Left lung (tissue), 10 donors: ENCODE data around the gene IMMP2L. TPM values are rescaled to one million over a fixed set of nuclear protein-coding genes. Genes with fewer than 3 reads are reported as not detected.

ENCODE experiments used
- ATAC-seq: fragments of 200-7000 bp; cut with Tn5 transposase; one replicate; pipeline ENCODE4 v1.9.1; 2020; ENCODE audit warnings: moderate library complexity
- DNase-seq, 4 donors: peaks; one replicate each; pipeline ENCODE4 v3.0.0-alpha.2; 2013 to 2020
- H3K27ac ChIP-seq, 2 donors: fragments of 200-600 bp; sonication (generic) in 1 of 2; one replicate each; pipeline versions ENCODE4 v1.5.0 to v1.8.0; 2020 to 2021
- H3K27me3 ChIP-seq, 2 donors: fragments of 200-600 bp; sonication (generic) in 1 of 2; one replicate each; pipeline versions ENCODE4 v1.5.0 to v1.8.0; 2020 to 2021
- H3K36me3 ChIP-seq, 2 donors: fragments of 200-600 bp; sonication (generic) in 1 of 2; one replicate each; pipeline versions ENCODE4 v1.5.0 to v1.8.0; 2020 to 2021
- H3K4me1 ChIP-seq, 2 donors: fragments of 200-600 bp; one replicate each; pipeline ENCODE4 v1.8.0; 2021
- H3K4me3 ChIP-seq, 2 donors: fragments of 200-600 bp; sonication (generic) in 1 of 2; one replicate each; pipeline versions ENCODE4 v1.5.0 to v1.8.0; 2020 to 2021; ENCODE audit warnings: mild to moderate bottlenecking in 1 of 2
- H3K9me3 ChIP-seq, 2 donors: fragments of 200-600 bp; sonication (generic) in 1 of 2; one replicate each; pipeline versions ENCODE4 v1.5.0 to v1.8.0; 2020 to 2021
- intact Hi-C, 2 donors: fragments of 100-400 bp; cut with DNase I; formaldehyde crosslinking; loops; one replicate each; pipeline versions ENCODE4 v1.11.2 to v1.14.2; 2022
- polyA plus RNA-seq, 6 donors: library from polyadenylated mRNA; unstranded; fragments of 120-200 nt; gene quantifications; one replicate each; pipeline ENCODE4 v1.2.1, GENCODE V29; 2013; ENCODE audit not compliant: insufficient read length in 6 of 6
- total RNA-seq, 2 donors: library from RNA; stranded (reverse); fragmentation: NEBNext Ultra II Directional; extraction: Animal tissue kit (Norgen Biotek cat#: 25700); gene quantifications; one replicate each; pipeline ENCODE4 v1.2.1, GENCODE V29; 2021
- TF ChIP-seq, protein P1 (sequence below), 2 donors: fragments of 200-600 bp; sonication (generic) in 1 of 2; IDR thresholded peaks; one replicate each; pipeline versions ENCODE4 v1.5.0 to v1.8.0; 2021; ENCODE audit warnings: antibody characterized with exemption in 2 of 2
- donor health status: DM: no; HTN: yes; CAD: no.
- donor health status: DM: no; HTN: no; CAD: no.

Gene IMMP2L
- total and polyA plus RNA-seq, 8 donors = 10.3 to 30.1 (median 25.7) TPM

DNA sequence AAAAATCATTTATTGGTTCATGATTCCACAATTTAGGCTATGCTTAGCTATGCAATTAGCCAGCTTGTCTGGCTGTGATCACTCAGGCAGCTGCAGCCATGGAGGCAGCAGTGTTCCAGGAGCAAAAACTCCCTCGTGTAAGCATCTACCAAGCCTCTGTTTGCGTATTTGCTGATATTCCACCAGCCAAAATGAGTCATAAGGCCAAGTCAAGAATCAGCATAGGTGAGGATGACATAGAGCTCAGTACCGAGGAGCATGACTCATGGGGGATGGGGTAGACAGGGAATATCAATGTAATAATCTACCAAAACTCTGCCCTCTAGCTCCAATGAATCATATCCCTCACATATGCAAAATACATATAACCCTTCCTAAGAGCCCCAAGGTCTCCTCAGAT lies 63.3 kb downstream of the IMMP2L start:
- peaks cover 0 to 4% of the 10 kb centered on the region in 2 donors for H3K9me3 ChIP-seq
- no peak overlapping the region for H3K27ac ChIP-seq
- H3K4me1 ChIP-seq = no peaks in the 10 kb centered on the region
- H3K36me3 ChIP-seq = no peaks in the 10 kb centered on the region
- intact Hi-C loops = no loop called here
- H3K4me3 ChIP-seq = no peak overlapping the region
- no peaks in the 10 kb centered on the region for H3K27me3 ChIP-seq
- no peak for DNase-seq
- no peak for ATAC-seq
- TF ChIP-seq, protein P1, sequence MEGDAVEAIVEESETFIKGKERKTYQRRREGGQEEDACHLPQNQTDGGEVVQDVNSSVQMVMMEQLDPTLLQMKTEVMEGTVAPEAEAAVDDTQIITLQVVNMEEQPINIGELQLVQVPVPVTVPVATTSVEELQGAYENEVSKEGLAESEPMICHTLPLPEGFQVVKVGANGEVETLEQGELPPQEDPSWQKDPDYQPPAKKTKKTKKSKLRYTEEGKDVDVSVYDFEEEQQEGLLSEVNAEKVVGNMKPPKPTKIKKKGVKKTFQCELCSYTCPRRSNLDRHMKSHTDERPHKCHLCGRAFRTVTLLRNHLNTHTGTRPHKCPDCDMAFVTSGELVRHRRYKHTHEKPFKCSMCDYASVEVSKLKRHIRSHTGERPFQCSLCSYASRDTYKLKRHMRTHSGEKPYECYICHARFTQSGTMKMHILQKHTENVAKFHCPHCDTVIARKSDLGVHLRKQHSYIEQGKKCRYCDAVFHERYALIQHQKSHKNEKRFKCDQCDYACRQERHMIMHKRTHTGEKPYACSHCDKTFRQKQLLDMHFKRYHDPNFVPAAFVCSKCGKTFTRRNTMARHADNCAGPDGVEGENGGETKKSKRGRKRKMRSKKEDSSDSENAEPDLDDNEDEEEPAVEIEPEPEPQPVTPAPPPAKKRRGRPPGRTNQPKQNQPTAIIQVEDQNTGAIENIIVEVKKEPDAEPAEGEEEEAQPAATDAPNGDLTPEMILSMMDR (IDR thresholded peaks at IDR 0.05) = no peak

DNA sequence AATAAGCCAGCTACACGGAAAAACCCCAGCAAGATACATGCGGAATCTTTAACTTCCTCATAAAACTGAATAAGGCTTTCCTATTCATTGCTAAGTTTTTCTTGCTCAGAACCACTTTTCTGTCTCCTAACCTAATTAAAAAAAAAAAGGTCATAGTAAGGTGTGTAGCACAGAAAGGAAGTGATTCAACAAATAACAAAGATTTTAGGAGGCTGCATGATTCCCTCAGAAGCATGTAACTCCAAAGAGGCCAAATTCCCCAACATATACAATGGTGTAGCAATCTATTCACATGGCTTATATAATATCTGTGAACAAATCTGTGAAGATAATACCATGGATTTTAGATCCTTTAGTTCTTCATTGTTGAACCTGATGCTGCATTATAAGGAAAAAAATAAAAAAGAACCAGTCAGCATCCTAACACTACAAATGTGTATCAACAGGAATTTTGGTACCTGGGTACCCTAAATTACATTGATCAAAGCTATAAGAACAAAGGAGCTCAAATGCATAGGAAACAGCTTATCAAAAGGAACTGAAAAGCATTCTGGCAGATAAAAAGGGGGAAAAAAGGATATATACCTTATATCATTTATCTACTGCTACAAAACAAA lies 63.8 kb downstream of the IMMP2L start:
- Histone ChIP-seq H3K9me3 (peaks cover 0 to 4% of the 10 kb centered on the region in 2 donors), H3K27ac (no peak overlapping the region), H3K4me1 (no peaks in the 10 kb centered on the region), H3K36me3 (no peaks in the 10 kb centered on the region), H3K4me3 (no peak overlapping the region), H3K27me3 (no peaks in the 10 kb centered on the region)
- TF ChIP-seq, protein P1 (IDR thresholded peaks at IDR 0.05) = no peak
- DNase-seq (no peak), ATAC-seq (no peak)
- intact Hi-C loops = no loop called here

DNA sequence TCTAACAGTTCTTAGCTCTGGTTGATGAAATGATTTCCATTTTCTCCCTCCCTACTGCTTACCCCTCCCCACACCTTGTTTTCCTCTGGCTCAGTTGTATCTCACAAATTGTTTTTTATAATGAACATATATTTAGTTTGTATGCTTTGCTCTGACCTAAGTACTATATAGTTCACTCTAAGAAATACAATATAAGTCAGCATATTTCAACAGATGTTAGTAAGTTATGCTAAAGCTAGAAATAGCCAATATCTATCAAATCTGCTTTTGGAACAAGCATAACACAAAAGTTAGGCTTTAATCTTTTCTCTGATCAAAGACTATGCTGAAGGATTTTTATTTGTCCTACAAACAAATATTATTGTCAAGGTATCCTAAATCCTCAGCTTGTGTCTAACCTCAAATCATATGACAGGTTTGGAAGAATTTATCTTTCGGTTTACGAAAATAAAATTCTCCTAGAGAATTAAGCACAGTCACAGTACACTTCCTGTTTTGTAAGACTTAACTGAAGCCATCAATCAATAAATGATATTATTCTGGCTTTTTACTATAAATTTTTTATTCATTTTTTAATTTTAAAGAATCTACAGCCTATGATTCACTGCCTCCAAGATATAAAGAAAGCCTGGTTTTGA lies 67.0 kb downstream of the IMMP2L start:
- TF ChIP-seq, protein P1 (IDR thresholded peaks at IDR 0.05) = no peak
- intact Hi-C loops = no loop called here

DNA sequence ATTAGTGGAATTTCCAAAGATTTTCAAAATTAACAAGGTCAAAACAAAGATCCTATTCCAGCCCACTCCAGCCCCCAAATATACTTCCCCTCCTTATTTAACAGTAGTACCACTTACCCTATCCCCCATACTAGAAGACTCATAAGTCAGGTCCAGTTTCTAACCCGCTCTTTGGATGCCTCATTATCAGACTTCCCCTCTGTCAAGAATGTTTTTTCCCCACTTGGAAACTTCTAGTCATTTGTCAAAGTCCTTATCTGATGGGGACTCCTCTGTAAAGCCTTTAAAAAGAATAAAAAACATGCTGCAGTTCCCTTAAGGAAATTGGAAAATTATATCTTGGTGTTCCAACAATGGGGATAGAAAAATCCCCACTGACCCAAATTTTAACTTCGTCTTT lies 70.1 kb downstream of the IMMP2L start:
- TF ChIP-seq, protein P1 (IDR thresholded peaks at IDR 0.05) = no peak
- Histone ChIP-seq H3K36me3 (no peaks in the 10 kb centered on the region), H3K9me3 (no peaks in the 10 kb centered on the region), H3K4me1 (no peaks in the 10 kb centered on the region), H3K27ac (no peak overlapping the region), H3K27me3 (no peaks in the 10 kb centered on the region), H3K4me3 (no peak overlapping the region)
- no peak for ATAC-seq
- DNase-seq = no peak
- intact Hi-C loops = no loop called here

More for the DNA sequence above, 67.0 kb downstream of the IMMP2L start:
- ATAC-seq (no peak), DNase-seq (no peak)
- no peaks in the 10 kb centered on the region for H3K27me3 ChIP-seq
- no peaks in the 10 kb centered on the region for H3K4me1 ChIP-seq
- H3K9me3 ChIP-seq = peaks cover 0 to under 1% of the 10 kb centered on the region in 2 donors
- no peaks in the 10 kb centered on the region for H3K36me3 ChIP-seq
- no peak overlapping the region for H3K4me3 ChIP-seq
- no peak overlapping the region for H3K27ac ChIP-seq

DNA sequence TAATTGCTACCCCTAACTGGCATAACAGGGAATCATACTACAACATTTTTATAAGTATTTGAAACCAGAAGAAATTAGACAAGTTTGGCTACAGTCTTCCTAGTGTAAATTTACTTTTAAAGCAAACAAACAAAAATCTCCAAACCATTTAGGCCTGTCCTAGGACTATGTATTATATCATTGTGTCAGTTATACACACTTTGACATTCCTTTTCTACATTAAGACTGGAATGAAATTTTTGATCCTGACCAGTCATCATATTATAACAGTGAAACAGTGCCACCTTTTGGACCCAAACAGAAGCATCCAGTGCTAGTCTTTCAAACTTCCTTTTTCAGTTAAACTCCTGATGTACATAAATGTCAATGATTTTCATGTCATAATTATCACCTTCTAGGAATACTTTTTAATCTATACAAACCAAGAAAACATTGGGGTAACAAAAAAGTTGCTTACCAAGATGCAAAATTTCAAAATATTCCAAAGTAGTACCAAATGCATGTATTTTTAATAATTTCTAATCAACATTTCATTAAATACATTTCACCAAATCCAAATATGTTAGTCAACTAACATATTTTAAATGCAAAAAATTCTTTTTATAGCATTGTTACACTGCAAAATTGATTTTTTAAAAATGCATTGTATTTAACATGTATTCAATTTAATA lies 75.7 kb downstream of the IMMP2L start:
- H3K4me1 ChIP-seq = no peaks in the 10 kb centered on the region
- H3K9me3 ChIP-seq = no peaks in the 10 kb centered on the region
- intact Hi-C loops = loop anchor here in 1 of 2 donors (10.0 kb wide), 1 partner anchor 162 kb away; no protein-coding TSS in a partner anchor
- H3K4me3 ChIP-seq = no peak overlapping the region
- no peak overlapping the region for H3K27ac ChIP-seq
- no peaks in the 10 kb centered on the region for H3K27me3 ChIP-seq
- ATAC-seq (peak; percentile 91), DNase-seq (peak in 2 of 4 donors; percentile 46 to 66)
- TF ChIP-seq, protein P1 (IDR thresholded peaks at IDR 0.05) = peak; percentile 61 to 69
- H3K36me3 ChIP-seq = no peaks in the 10 kb centered on the region
